Measurements from ENCODE around the gene ALKBH5.

GRCh38 chr17:18253187-18253884 lies 69.7 kb downstream of the ALKBH5 start:
- TF ChIP-seq CTCF (IDR thresholded peaks at IDR 0.05; ENCODE audit: control extremely low read depth in 1 of 3, insufficient read depth in 1 of 3, low read depth in 1 of 3, low read length in 3 of 3) = no peak
- TF ChIP-seq POLR2A (IDR thresholded peaks at IDR 0.05; ENCODE audit: control extremely low read depth in 1 of 2, low read depth in 2 of 2, low read length in 2 of 2) = no peak
- no peak for TF ChIP-seq MAX (IDR thresholded peaks at IDR 0.05)
- no peak for TF ChIP-seq EZH2 (IDR thresholded peaks at IDR 0.05; ENCODE audit: low read depth, low read length, severe bottlenecking)
- no peak for TF ChIP-seq SRF (IDR thresholded peaks at IDR 0.05; ENCODE audit: low read depth, low read length)
- TF ChIP-seq EP300 (IDR thresholded peaks at IDR 0.05; ENCODE audit: borderline replicate concordance in 1 of 2, low read depth in 2 of 2, low read length in 2 of 2) = no peak
- no peak for TF ChIP-seq PHF8 (conservative IDR thresholded peaks at IDR 0.05; ENCODE audit: low read depth, low read length)
- TF ChIP-seq RBBP5 (IDR thresholded peaks at IDR 0.05; ENCODE audit: borderline replicate concordance, low read depth, low read length) = no peak
- TF ChIP-seq ZNF274 (IDR thresholded peaks at IDR 0.05; ENCODE audit: borderline replicate concordance, extremely low read depth, low read length) = no peak
- TF ChIP-seq SUZ12 (IDR thresholded peaks at IDR 0.05; ENCODE audit: low read length) = no peak
- TF ChIP-seq POLR2AphosphoS5 (IDR thresholded peaks at IDR 0.05; ENCODE audit: low read depth, low read length) = no peak
- TF ChIP-seq SP2 (IDR thresholded peaks at IDR 0.05; ENCODE audit: low read length) = no peak
- TF ChIP-seq GABPA (IDR thresholded peaks at IDR 0.05; ENCODE audit: borderline replicate concordance, insufficient read depth, low read length) = no peak
- no peak for TF ChIP-seq USF2 (IDR thresholded peaks at IDR 0.05; ENCODE audit: low read length)
